ENCODE results near the gene EAF1.

GRCh38 chr3:15429080-15429479, 1.7 kb downstream of the EAF1 start:
- TF ChIP-seq, protein P1, sequence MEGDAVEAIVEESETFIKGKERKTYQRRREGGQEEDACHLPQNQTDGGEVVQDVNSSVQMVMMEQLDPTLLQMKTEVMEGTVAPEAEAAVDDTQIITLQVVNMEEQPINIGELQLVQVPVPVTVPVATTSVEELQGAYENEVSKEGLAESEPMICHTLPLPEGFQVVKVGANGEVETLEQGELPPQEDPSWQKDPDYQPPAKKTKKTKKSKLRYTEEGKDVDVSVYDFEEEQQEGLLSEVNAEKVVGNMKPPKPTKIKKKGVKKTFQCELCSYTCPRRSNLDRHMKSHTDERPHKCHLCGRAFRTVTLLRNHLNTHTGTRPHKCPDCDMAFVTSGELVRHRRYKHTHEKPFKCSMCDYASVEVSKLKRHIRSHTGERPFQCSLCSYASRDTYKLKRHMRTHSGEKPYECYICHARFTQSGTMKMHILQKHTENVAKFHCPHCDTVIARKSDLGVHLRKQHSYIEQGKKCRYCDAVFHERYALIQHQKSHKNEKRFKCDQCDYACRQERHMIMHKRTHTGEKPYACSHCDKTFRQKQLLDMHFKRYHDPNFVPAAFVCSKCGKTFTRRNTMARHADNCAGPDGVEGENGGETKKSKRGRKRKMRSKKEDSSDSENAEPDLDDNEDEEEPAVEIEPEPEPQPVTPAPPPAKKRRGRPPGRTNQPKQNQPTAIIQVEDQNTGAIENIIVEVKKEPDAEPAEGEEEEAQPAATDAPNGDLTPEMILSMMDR (conservative IDR thresholded peaks at IDR 0.05; ENCODE audit: low read length), result no peak
- no peak for TF ChIP-seq EZH2phosphoT487 (IDR thresholded peaks at IDR 0.05; ENCODE audit: borderline replicate concordance, low read depth, low read length)

Measured in OCI-LY7 (cell line).